ENCODE results near the gene TMCC1. TPM values are rescaled to one million over a fixed set of nuclear protein-coding genes. Genes with fewer than 3 reads are reported as not detected.

The TMCC1 gene
- total RNA-seq, 2 donors from 2014 or later, result 41.0 to 51.1 TPM

GRCh38 chr3:129820587-129820986 is 72.9 kb downstream of the TMCC1 start:
- H3K4me1 ChIP-seq (ENCODE audit: control insufficient read depth, insufficient read depth, low read length), result no peaks in the 10 kb centered on the region
- H3K36me3 Mint-ChIP-seq (ENCODE audit: low read depth), result peaks cover 20% of the 10 kb centered on the region
- peaks cover 21% of the 10 kb centered on the region for H3K36me3 ChIP-seq (ENCODE audit: control insufficient read depth, insufficient read depth, low read length)
- no peak overlapping the region for H3K4me3 ChIP-seq (ENCODE audit: low read length)
- TF ChIP-seq CTCF (conservative IDR thresholded peaks at IDR 0.05), result no peak
- no peaks in the 10 kb centered on the region for H3K9me3 Mint-ChIP-seq
- H3K27me3 Mint-ChIP-seq (ENCODE audit: insufficient read depth), result no peaks in the 10 kb centered on the region
- WGBS, 2 experiments (ENCODE audit: insufficient coverage in 1 of 2, insufficient read length in 1 of 2), result 82 to 91% methylated on average over 2 to 4 of the region's 4 CpGs
- H3K27me3 ChIP-seq (ENCODE audit: control insufficient read depth, insufficient read depth, low read length, poor library complexity, severe bottlenecking), result no peaks in the 10 kb centered on the region
- no peak overlapping the region for H3K27ac ChIP-seq (ENCODE audit: low read depth, low read length)
- no peak for DNase-seq
- no peak overlapping the region for H3K27ac Mint-ChIP-seq
- H3K4me3 Mint-ChIP-seq, result no peak overlapping the region
- no peak overlapping the region for H3K9ac ChIP-seq (ENCODE audit: extremely low read depth, low read length, poor library complexity, severe bottlenecking)
- peaks cover 6% of the 10 kb centered on the region for H3K4me1 Mint-ChIP-seq
- H3K9me3 ChIP-seq (ENCODE audit: control insufficient read depth, low read length), result no peaks in the 10 kb centered on the region

- WGBS, 2 experiments (ENCODE audit: insufficient coverage in 1 of 2, insufficient read length in 1 of 2), result 98% methylated on average over 3 of the region's 3 CpGs; no CpG with 5 or more reads in 1 of the 2 experiments
- no peaks in the 10 kb centered on the region for H3K4me1 ChIP-seq (ENCODE audit: control insufficient read depth, insufficient read depth, low read length)
Measured at GRCh38 chr3:129812589-129812988, 80.9 kb downstream of the TMCC1 start.

GRCh38 chr3:129809297-129809696 is 84.2 kb downstream of the TMCC1 start:
- Mint-ChIP-seq H3K27ac (no peak overlapping the region), H3K9me3 (no peaks in the 10 kb centered on the region), H3K27me3 (ENCODE audit: insufficient read depth) (no peaks in the 10 kb centered on the region), H3K4me3 (no peak overlapping the region), H3K4me1 (peaks cover 5% of the 10 kb centered on the region), H3K36me3 (ENCODE audit: low read depth) (peaks cover 5% of the 10 kb centered on the region)
- Histone ChIP-seq H3K27ac (ENCODE audit: low read depth, low read length) (no peak overlapping the region), H3K4me1 (ENCODE audit: control insufficient read depth, insufficient read depth, low read length) (no peaks in the 10 kb centered on the region), H3K36me3 (ENCODE audit: control insufficient read depth, insufficient read depth, low read length) (no peaks in the 10 kb centered on the region), H3K27me3 (ENCODE audit: control insufficient read depth, insufficient read depth, low read length, poor library complexity, severe bottlenecking) (no peaks in the 10 kb centered on the region), H3K4me3 (ENCODE audit: low read length) (peak overlapping the region; percentile 33), H3K9me3 (ENCODE audit: control insufficient read depth, low read length) (no peaks in the 10 kb centered on the region), H3K9ac (ENCODE audit: extremely low read depth, low read length, poor library complexity, severe bottlenecking) (no peak overlapping the region)
- no peak for DNase-seq
- no peak for TF ChIP-seq CTCF (conservative IDR thresholded peaks at IDR 0.05)

More at GRCh38 chr3:129812589-129812988, 80.9 kb downstream of the TMCC1 start:
- no peak for TF ChIP-seq CTCF (conservative IDR thresholded peaks at IDR 0.05)
- Histone ChIP-seq H3K9me3 (ENCODE audit: control insufficient read depth, low read length) (no peaks in the 10 kb centered on the region), H3K9ac (ENCODE audit: extremely low read depth, low read length, poor library complexity, severe bottlenecking) (no peak overlapping the region), H3K27me3 (ENCODE audit: control insufficient read depth, insufficient read depth, low read length, poor library complexity, severe bottlenecking) (no peaks in the 10 kb centered on the region), H3K4me3 (ENCODE audit: low read length) (no peak overlapping the region), H3K27ac (ENCODE audit: low read depth, low read length) (no peak overlapping the region), H3K36me3 (ENCODE audit: control insufficient read depth, insufficient read depth, low read length) (peaks cover 5% of the 10 kb centered on the region)
- H3K27me3 Mint-ChIP-seq (ENCODE audit: insufficient read depth), result no peaks in the 10 kb centered on the region
- H3K9me3 Mint-ChIP-seq, result no peaks in the 10 kb centered on the region
- H3K4me1 Mint-ChIP-seq, result peaks cover 5% of the 10 kb centered on the region
- H3K4me3 Mint-ChIP-seq, result no peak overlapping the region
- H3K27ac Mint-ChIP-seq, result no peak overlapping the region
- H3K36me3 Mint-ChIP-seq (ENCODE audit: low read depth), result peaks cover 6% of the 10 kb centered on the region
- DNase-seq, result no peak

Measured in endodermal cell (in vitro differentiated cells).